T-cell (primary cell): ENCODE data around the gene FOXO3. TPM values are rescaled to one million over a fixed set of nuclear protein-coding genes. Genes with fewer than 3 reads are reported as not detected.

ENCODE experiments used
- ATAC-seq, 4 experiments: fragments of 200-7000 bp in 3 of 4; fragments of 150-1000 bp in 1 of 4; cut with Tn5 transposase; replicated peaks in 1 of 4; 1 replicate in 3 of 4; 2 replicates in 1 of 4; pipeline ENCODE4 v1.10.0; 2021; ENCODE audit warnings: moderate library complexity in 3 of 4, mild to moderate bottlenecking in 2 of 4, moderate number of reproducible peaks in 1 of 4
- CTCF ChIA-PET, 2 donors: fragments of 300-600 bp; sonication (Branson Sonifier 250); formaldehyde crosslinking; loops; one replicate each; lab custom pipeline; 2022; ENCODE audit warnings: antibody characterized with exemption in 2 of 2; lab: Charles Lee
- POLR2A ChIA-PET, 2 donors: fragments of 300-600 bp; sonication (Branson Sonifier 250); formaldehyde crosslinking; loops; one replicate each; lab custom pipeline; 2022; ENCODE audit warnings: antibody characterized with exemption in 2 of 2; lab: Charles Lee
- DNase-seq, 35 experiments: peaks; one replicate each; pipeline versions ENCODE4 v3.0.0 to v3.0.0-alpha.2; 2013 to 2023
- H3K27ac ChIP-seq: one replicate; pipeline ENCODE4 v1.5.1; 2013; ENCODE audit warnings: low read length
- H3K27me3 ChIP-seq, 2 experiments: replicated peaks in 1 of 2; 1 replicate in 1 of 2; 2 replicates in 1 of 2; pipeline versions ENCODE4 v1.6.1 to v1.7.0; 2013; ENCODE audit warnings: low read length in 1 of 2, mixed read lengths in 1 of 2; ENCODE audit not compliant: control insufficient read depth in 2 of 2, insufficient read depth in 2 of 2; ENCODE audit errors: extremely low read depth in 1 of 2
- H3K36me3 ChIP-seq, 2 donors: 1 replicate in 1 of 2; 2 replicates in 1 of 2; pipeline versions ENCODE4 v1.6.1 to v1.7.0; 2013; ENCODE audit warnings: low read length in 1 of 2; ENCODE audit not compliant: control insufficient read depth in 2 of 2, insufficient read depth in 1 of 2; ENCODE audit errors: extremely low read depth in 1 of 2
- H3K4me1 ChIP-seq, 2 experiments: 1 replicate in 1 of 2; 2 replicates in 1 of 2; pipeline versions ENCODE4 v1.6.1 to v1.7.0; 2013; ENCODE audit warnings: low read length in 2 of 2, mixed read lengths in 1 of 2; ENCODE audit not compliant: insufficient read depth in 2 of 2, control insufficient read depth in 1 of 2; ENCODE audit errors: extremely low read depth in 1 of 2
- H3K4me3 ChIP-seq, 2 donors: 1 replicate in 1 of 2; 2 replicates in 1 of 2; pipeline versions ENCODE4 v1.5.1 to v1.7.0; 2013; ENCODE audit warnings: mild to moderate bottlenecking in 2 of 2, low read length in 1 of 2, moderate library complexity in 1 of 2; ENCODE audit not compliant: control insufficient read depth in 1 of 2; ENCODE audit errors: extremely low read depth in 1 of 2
- H3K9me3 ChIP-seq: 2 replicates; pipeline ENCODE4 v1.7.0; 2013
- H3K27ac Mint-ChIP-seq, 2 donors: one replicate each; pipeline ENCODE4 v1.8.0; 2020 to 2021; ENCODE audit warnings: mild to moderate bottlenecking in 2 of 2, mixed read lengths in 2 of 2
- H3K27me3 Mint-ChIP-seq, 2 donors: one replicate each; pipeline ENCODE4 v1.8.0; 2021 to 2022; ENCODE audit warnings: mixed read lengths in 2 of 2
- H3K36me3 Mint-ChIP-seq: one replicate; pipeline ENCODE4 v1.8.0; 2021; ENCODE audit warnings: mixed read lengths
- H3K4me1 Mint-ChIP-seq, 3 donors: one replicate each; pipeline ENCODE4 v1.8.0; 2020 to 2022; ENCODE audit warnings: mixed read lengths in 3 of 3, mild to moderate bottlenecking in 1 of 3
- H3K4me3 Mint-ChIP-seq, 3 donors: one replicate each; pipeline ENCODE4 v1.8.0; 2020 to 2022; ENCODE audit warnings: mild to moderate bottlenecking in 3 of 3, mixed read lengths in 3 of 3, moderate library complexity in 3 of 3
- H3K9me3 Mint-ChIP-seq, 3 donors: one replicate each; pipeline ENCODE4 v1.8.0; 2020 to 2022; ENCODE audit warnings: mixed read lengths in 3 of 3
- WGBS: methylation state at CpG from one replicate; pipeline ENCODE4 v1.1.5; 2013; ENCODE audit warnings: missing lambda C conversion rate; ENCODE audit not compliant: insufficient coverage; 5-methylcytosine and 5-hydroxymethylcytosine counted together
- total RNA-seq, 35 experiments: library from RNA in 6 of 35; stranded (reverse) in 6 of 35; fragments of 120-200 nt in 1 of 35; gene quantifications; one replicate each; pipeline versions ENCODE4 v1.2.1 to v1.2.4 and lab custom pipeline; 2013 to 2026

FOXO3 gene
- total RNA-seq, 5 donors from 2014 or later (not counting 1 experiment from before 2014, with no cell fraction given): 21.5 to 26.2 (median 22.2) TPM

DNA sequence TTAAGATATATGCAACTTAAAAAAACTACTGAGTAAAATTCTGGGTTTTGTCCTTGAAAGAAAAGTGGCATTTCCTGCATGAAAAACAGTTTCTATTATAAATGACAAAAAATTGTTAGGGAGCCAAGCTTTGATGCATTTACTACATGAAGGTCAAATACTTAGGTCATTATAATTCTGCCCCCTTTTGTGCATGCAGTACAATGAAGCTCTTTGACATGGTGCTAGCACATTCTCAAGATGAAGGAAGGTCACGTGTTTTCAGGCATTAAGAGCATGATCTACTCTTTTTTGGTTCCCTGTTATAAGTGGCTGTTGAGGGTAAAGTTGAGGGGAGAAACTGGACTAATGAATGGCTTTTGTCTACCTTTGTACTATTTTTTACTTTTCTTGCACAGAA, 72.7 kb downstream of the FOXO3 start:
- Mint-ChIP-seq H3K9me3 (no peaks in the 10 kb centered on the region), H3K4me1 (peaks cover 65 to 77% (median 73%) of the 10 kb centered on the region in 3 donors), H3K4me3 (no peak overlapping the region), H3K27me3 (no peaks in the 10 kb centered on the region), H3K27ac (no peak overlapping the region), H3K36me3 (no peaks in the 10 kb centered on the region)
- H3K4me3 ChIP-seq: no peak overlapping the region
- H3K36me3 ChIP-seq: no peaks in the 10 kb centered on the region
- no peak overlapping the region for H3K27ac ChIP-seq
- no CpG with 5 or more reads among the region's 1 CpG for WGBS
- H3K27me3 ChIP-seq: no peaks in the 10 kb centered on the region
- POLR2A ChIA-PET: no interaction called here
- DNase-seq (no peak), ATAC-seq (no peak)
- CTCF ChIA-PET: interaction anchor here in 1 of 2 donors (0.6 kb wide), 2 partner anchors 366 to 481 kb away, joined by 3 read pairs; no protein-coding TSS in a partner anchor
- H3K9me3 ChIP-seq: no peaks in the 10 kb centered on the region
- H3K4me1 ChIP-seq: peaks cover 17 to 23% of the 10 kb centered on the region in 2 experiments

DNA sequence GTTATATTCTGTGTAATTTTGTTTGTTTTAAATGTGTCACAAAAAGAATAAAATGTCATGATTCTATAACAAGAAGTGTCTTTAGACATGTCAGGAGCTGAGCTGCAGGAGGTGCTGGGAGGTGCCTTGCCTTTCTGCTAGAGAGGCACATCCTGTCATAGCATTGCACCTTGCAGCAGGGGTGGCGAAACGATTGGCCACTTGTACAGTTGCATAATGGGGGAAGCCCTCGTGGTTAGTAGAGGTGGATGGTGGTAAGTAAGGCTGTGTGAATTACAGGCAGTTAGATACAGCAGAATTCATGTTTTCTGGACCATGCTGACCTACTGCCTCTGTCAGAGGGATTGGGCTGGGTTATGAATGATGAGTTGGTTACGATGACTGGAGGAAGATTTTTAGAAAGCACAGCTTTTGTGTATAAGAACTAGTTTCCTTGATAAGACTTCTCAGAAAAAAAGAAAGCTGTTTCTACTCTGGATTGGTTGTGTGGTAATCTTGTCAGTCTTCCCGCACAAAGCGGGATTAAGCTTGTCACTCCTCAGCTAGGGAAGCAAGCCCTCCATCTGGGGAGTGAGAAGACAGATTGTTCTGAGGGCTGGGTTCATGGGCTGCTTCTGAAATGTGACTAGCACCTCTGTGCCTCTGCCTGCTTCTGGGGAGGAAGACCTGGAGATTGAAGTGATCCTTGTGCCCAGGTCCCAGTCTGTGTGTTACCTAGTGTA, 74.9 kb downstream of the FOXO3 start:
- DNase-seq: peak in 33 of 35 experiments; percentile 9 to 68 (median 54)
- no peaks in the 10 kb centered on the region for H3K27me3 Mint-ChIP-seq
- POLR2A ChIA-PET: no interaction called here
- 53% methylated on average over 5 of the region's 6 CpGs for WGBS
- H3K27ac ChIP-seq: no peak overlapping the region
- peaks cover 7 to 18% of the 10 kb centered on the region in 2 experiments for H3K4me1 ChIP-seq
- no peaks in the 10 kb centered on the region for H3K27me3 ChIP-seq
- H3K27ac Mint-ChIP-seq: peak overlapping the region in 1 of 2 donors; percentile 8
- CTCF ChIA-PET: no interaction called here
- H3K9me3 Mint-ChIP-seq: no peaks in the 10 kb centered on the region
- peak; percentile 57 to 97 (median 86) for ATAC-seq
- no peaks in the 10 kb centered on the region for H3K9me3 ChIP-seq
- no peaks in the 10 kb centered on the region for H3K36me3 ChIP-seq
- peaks cover 4% of the 10 kb centered on the region for H3K36me3 Mint-ChIP-seq
- H3K4me3 ChIP-seq: no peak overlapping the region
- H3K4me1 Mint-ChIP-seq: peaks cover 51 to 70% (median 65%) of the 10 kb centered on the region in 3 donors
- peak overlapping the region in 1 of 3 donors; percentile 4 for H3K4me3 Mint-ChIP-seq

DNA sequence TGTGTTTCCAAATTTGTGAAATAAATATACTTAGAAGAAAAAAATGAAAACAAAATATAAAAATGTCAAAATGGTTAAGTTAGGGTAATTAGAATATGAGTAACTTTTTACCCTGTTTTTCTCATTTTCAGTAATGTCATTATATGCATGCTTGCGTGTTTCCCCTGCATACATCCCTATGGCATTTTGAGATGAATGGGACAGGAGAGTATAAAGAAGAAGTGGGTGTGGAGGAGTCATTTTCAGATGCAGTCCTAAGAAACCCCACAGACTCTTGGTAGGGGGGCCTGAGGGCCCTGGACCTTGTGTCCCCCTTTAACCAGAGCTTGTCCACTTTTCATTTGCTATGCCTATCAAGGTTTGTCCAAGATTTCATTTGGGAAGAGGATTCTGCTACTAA, 77.2 kb downstream of the FOXO3 start:
- no peak for ATAC-seq
- peaks cover 36 to 63% (median 49%) of the 10 kb centered on the region in 3 donors for H3K4me1 Mint-ChIP-seq
- CTCF ChIA-PET: no interaction called here

DNA sequence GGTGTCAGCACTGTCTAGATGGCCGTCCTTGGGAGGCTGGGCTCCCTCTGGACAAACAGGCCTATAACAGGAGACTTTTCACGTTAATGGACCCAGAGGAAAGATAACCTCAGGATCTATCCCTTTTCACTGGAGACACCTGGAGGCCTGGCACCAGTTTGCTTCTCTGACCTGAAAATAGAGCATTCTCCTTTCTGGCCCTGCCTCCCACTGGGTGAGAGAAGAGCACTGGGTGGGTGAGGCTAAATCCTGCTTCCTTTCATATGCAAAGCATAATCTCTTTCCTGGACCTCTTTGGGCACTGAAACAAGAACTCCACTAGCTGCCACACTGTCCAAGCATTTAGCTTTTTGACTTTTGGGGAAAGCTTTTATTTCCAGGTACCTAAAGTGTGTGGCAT, 78.3 kb downstream of the FOXO3 start:
- H3K9me3 ChIP-seq: no peaks in the 10 kb centered on the region
- WGBS: 100% methylated on average over 1 of the region's 2 CpGs
- H3K9me3 Mint-ChIP-seq: no peaks in the 10 kb centered on the region
- H3K27ac ChIP-seq: no peak overlapping the region
- no peaks in the 10 kb centered on the region for H3K27me3 ChIP-seq
- ChIA-PET POLR2A (interaction anchor here (0.6 kb wide), 2 partner anchors 40 to 98 kb away, joined by 3 to 5 read pairs; no protein-coding TSS in a partner anchor), CTCF (no interaction called here)
- H3K4me1 ChIP-seq: peaks cover 5 to 18% of the 10 kb centered on the region in 2 experiments
- no peak overlapping the region for H3K4me3 Mint-ChIP-seq
- H3K27me3 Mint-ChIP-seq: no peaks in the 10 kb centered on the region
- no peak for ATAC-seq
- DNase-seq: no peak
- H3K36me3 ChIP-seq: no peaks in the 10 kb centered on the region
- H3K4me3 ChIP-seq: no peak overlapping the region
- peaks cover 8% of the 10 kb centered on the region for H3K36me3 Mint-ChIP-seq
- no peak overlapping the region for H3K27ac Mint-ChIP-seq
- H3K4me1 Mint-ChIP-seq: peaks cover 35 to 57% (median 46%) of the 10 kb centered on the region in 3 donors

More for the DNA sequence above, 77.2 kb downstream of the FOXO3 start:
- Mint-ChIP-seq H3K27ac (no peak overlapping the region), H3K36me3 (peaks cover 5% of the 10 kb centered on the region), H3K9me3 (no peaks in the 10 kb centered on the region), H3K4me3 (no peak overlapping the region), H3K27me3 (no peaks in the 10 kb centered on the region)
- POLR2A ChIA-PET: no interaction called here
- DNase-seq: no peak
- Histone ChIP-seq H3K9me3 (no peaks in the 10 kb centered on the region), H3K4me3 (no peak overlapping the region), H3K27me3 (no peaks in the 10 kb centered on the region), H3K36me3 (no peaks in the 10 kb centered on the region), H3K27ac (no peak overlapping the region), H3K4me1 (peaks cover 5 to 18% of the 10 kb centered on the region in 2 experiments)
- no CpG with 5 or more reads among the region's 1 CpG for WGBS

DNA sequence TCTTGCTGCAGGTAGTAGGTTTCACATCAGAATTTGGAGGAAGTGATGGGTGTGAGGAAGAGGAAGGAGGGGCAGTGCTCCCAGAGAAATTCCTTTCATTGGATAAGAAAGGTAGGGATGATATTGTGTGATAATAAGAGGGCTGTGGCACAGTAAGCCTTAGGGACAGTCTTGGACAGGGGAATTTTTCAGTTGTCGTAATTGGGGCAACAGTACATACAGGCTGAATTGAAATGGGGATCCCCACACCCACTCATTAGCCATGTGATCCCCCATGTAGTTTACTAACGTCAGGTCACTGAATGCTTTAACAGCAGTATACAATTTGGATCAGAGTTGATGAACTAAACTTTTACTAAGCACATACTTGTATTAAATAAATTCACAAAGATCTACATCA, 79.4 kb downstream of the FOXO3 start:
- no peak for ATAC-seq
- no peaks in the 10 kb centered on the region for H3K9me3 Mint-ChIP-seq
- ChIA-PET CTCF (no interaction called here), POLR2A (no interaction called here)
- Histone ChIP-seq H3K36me3 (no peaks in the 10 kb centered on the region), H3K4me1 (peaks cover 5 to 15% of the 10 kb centered on the region in 2 experiments), H3K4me3 (no peak overlapping the region), H3K27ac (no peak overlapping the region), H3K9me3 (no peaks in the 10 kb centered on the region), H3K27me3 (no peaks in the 10 kb centered on the region)
- peaks cover 38 to 59% (median 45%) of the 10 kb centered on the region in 3 donors for H3K4me1 Mint-ChIP-seq
- no peak overlapping the region for H3K27ac Mint-ChIP-seq
- no CpG with 5 or more reads among the region's 2 CpGs for WGBS
- H3K27me3 Mint-ChIP-seq: no peaks in the 10 kb centered on the region
- H3K4me3 Mint-ChIP-seq: no peak overlapping the region
- DNase-seq: peak in 1 of 35 experiments; percentile 29
- H3K36me3 Mint-ChIP-seq: peaks cover 9% of the 10 kb centered on the region

DNA sequence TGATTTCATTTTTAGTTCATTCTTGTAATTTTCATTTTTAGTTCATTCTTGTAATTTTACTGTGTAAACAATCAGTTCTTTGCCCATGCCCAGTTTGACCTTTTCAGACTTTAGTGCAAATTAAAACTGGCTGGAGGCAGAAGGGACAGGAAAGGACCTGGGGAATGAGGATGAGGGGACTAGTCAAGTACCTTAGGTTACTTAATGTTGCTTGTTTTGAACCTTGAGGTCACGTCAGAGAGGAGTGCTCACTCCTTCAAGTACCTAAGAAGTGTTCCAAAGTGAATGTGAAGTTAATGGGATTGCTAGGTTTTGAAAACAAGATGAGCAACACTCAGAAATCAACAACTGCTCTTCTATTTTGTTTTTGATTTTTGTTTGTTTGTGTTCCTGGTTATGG, 82.5 kb downstream of the FOXO3 start:
- ChIA-PET CTCF (no interaction called here), POLR2A (no interaction called here)
- no peak for ATAC-seq
- WGBS: no CpG with 5 or more reads among the region's 1 CpG
- H3K36me3 ChIP-seq: no peaks in the 10 kb centered on the region
- H3K36me3 Mint-ChIP-seq: peaks cover 26% of the 10 kb centered on the region
- H3K9me3 ChIP-seq: no peaks in the 10 kb centered on the region
- no peak overlapping the region for H3K4me3 ChIP-seq
- no peaks in the 10 kb centered on the region for H3K9me3 Mint-ChIP-seq
- H3K27me3 ChIP-seq: no peaks in the 10 kb centered on the region
- no peak overlapping the region for H3K27ac Mint-ChIP-seq
- no peaks in the 10 kb centered on the region for H3K4me1 ChIP-seq
- peaks cover 29 to 45% (median 35%) of the 10 kb centered on the region in 3 donors for H3K4me1 Mint-ChIP-seq
- H3K27me3 Mint-ChIP-seq: no peaks in the 10 kb centered on the region
- no peak overlapping the region for H3K4me3 Mint-ChIP-seq
- H3K27ac ChIP-seq: no peak overlapping the region
- DNase-seq: no peak
